Stimulated activated CD8-positive, alpha-beta memory T cell treated with anti-CD3 and anti-CD28 coated beads, Interleukin-15, amount 100 ng/mL, for 24 hours (primary cell): ENCODE data around the gene GDE1.
"Not testable (repeated sequence)": the region's sequence is repeated elsewhere in the genome, so short reads cannot be mapped to it uniquely, and the experiment has no call there.

Source experiments
- DNase-seq: peaks from one replicate; pipeline ENCODE4 v3.0.0-alpha.2; 2020; ENCODE audit warnings: low read depth

The GDE1 gene, protein sequence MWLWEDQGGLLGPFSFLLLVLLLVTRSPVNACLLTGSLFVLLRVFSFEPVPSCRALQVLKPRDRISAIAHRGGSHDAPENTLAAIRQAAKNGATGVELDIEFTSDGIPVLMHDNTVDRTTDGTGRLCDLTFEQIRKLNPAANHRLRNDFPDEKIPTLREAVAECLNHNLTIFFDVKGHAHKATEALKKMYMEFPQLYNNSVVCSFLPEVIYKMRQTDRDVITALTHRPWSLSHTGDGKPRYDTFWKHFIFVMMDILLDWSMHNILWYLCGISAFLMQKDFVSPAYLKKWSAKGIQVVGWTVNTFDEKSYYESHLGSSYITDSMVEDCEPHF

DNA sequence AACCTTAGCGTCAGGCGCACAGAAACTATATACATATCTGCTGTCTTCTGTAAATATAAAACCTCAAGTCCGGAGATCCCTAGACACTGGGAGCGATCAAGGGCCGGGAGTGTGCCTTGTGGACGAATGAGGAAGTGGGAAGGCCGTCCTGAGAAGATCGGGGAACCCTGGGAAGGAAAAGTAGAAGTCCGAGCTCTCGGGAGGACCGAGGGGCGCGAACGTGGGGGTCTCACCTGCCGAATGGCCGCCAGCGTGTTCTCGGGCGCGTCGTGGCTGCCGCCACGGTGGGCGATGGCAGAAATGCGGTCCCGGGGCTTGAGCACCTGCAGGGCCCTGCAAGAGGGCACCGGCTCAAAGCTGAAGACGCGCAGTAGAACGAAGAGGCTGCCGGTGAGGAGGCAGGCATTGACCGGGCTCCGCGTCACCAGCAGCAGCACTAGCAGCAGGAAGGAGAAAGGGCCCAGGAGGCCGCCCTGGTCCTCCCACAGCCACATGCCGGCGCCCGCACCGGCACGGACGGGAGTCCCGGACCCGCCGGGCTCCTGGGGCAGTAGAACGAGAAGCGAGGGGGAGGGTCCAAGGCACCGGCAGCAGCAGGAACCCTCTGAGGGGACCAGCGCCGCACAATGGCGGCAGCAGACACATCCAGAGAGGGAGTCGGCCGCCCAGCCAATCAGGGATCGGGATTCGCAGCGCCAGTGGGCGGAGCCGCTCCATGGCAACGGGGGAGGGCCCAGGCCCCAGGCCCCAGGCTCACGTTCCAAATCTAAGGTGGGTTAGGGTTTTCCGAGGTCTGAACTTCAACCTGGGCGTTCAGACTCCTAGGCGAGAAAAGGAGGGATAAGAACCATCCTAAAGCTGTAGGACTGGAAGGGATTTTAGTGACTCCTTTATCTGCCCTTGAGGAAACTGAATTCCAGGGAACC is at the start of gene GDE1:
Gene GDE1, minus strand, starts transcription at position 628 of the 926 bp plus-strand sequence. Its CDS starts 134 bp downstream, at position 494.
- DNase-seq, result peak; percentile 88

GRCh38 chr16:19567560-19567959 is 45.7 kb upstream of the GDE1 start:
- DNase-seq, result no peak

DNA sequence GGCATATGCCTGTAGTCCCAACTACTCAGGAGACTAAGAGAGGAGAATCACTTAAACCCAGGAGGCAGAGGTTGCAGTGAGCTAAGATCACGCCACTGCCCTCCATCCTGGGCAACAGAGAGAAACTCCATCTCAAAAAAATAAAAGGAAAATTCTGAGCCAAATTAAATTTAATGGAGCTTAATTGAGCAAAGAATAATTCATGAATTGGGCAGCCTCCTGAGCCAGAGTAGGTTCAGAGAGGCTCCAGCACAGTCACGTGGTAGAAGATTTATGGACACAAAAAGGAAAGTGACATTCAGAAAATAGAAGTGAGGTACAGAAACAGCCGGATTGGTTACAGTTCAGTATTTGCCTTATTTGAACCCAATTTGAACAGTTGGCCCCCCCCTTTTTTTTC is 44.5 kb upstream of the GDE1 start:
- DNase-seq, result no peak

- DNase-seq, result no peak
These were observed 41.5 kb upstream of the GDE1 start for GRCh38 chr16:19563377-19563776.

DNA sequence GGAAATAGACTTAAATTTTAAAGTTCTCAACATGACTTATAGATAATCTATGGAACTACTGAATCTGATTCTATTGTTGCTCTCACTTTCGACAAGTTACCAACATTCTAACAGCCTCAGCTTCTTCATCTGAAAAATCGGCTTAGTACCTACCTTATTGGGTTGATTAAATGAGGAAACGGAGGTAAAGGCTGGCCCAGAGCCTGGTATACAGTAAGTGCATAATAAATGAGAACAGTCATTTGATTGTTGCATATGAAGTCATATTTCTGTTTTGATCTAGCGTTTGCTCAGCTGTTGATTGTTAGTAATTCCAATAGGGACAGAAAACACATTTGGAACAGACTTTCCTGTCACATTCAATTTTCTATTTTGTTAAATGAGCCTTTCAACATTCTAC is 38.2 kb upstream of the GDE1 start:
- DNase-seq, result no peak

- DNase-seq, result no peak
These were observed 37.5 kb upstream of the GDE1 start for GRCh38 chr16:19559242-19559910.

DNA sequence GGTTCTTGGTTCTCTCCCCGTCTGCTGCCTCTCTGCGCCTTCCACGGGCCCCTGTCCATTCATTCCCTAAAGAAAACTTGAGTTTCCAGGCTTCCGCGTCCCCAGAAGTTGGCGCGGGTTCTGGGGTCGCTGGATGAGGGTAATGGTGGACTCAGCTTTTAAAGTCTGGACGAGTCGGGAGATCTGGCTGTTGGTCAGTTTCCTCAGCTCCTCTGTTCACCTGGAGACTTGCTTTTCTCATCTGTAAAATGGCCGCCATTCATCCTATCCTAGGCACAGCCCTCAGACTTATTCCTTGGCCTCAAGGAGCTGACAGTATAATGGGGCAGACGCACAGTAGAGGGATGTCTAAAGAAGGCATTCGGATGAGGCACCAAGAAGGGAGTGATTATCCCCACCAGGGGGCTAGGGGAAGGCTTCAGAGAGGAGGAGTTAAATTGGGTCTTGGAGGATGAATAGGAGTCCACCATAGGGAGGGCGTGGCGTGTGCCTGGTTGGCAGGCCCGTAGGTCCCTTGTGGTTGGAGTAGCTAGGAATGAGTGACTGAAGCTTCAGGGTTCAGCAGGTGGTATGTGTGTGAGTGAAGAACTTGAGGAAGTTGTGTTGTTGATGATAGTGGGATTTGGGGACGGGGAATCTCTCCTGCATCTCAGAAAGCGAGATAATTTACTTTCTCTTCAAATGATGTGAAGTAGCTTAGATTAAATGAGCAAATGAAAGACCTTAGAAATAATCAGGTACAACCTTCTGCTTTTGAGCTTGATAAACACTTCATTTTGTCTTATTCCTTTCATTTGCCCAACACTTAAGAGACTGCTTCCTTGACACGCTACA is 34.3 kb upstream of the GDE1 start:
- no peak for DNase-seq

- peak; percentile 78 for DNase-seq
These were observed 33.5 kb upstream of the GDE1 start, which contains the start of gene VPS35L for GRCh38 chr16:19555186-19555937. Gene VPS35L, plus strand, starts transcription at chr16:19555703. Its CDS starts 27 bp downstream, at chr16:19555730.

- DNase-seq, result no peak
These were observed 27.8 kb upstream of the GDE1 start for GRCh38 chr16:19549673-19550072.

DNA sequence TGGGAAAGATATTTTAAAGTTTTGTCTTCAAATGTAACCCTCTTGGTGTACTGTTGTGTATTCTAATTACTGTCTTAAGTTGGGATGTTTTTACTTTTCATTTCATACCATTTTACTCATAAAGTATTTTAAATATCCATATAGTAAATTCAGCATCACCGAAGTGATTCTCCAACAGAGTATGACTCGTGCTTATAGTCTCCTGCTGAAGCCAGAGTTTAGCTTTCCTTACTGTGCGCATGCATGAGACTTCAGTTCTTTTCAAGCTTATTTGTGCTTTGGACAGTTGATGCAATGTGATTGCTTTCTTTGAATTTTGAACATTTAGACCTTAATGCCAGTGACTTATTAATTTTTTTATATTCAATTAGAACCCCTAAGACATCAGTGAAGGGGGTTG is 26.2 kb upstream of the GDE1 start:
- no peak for DNase-seq

DNA sequence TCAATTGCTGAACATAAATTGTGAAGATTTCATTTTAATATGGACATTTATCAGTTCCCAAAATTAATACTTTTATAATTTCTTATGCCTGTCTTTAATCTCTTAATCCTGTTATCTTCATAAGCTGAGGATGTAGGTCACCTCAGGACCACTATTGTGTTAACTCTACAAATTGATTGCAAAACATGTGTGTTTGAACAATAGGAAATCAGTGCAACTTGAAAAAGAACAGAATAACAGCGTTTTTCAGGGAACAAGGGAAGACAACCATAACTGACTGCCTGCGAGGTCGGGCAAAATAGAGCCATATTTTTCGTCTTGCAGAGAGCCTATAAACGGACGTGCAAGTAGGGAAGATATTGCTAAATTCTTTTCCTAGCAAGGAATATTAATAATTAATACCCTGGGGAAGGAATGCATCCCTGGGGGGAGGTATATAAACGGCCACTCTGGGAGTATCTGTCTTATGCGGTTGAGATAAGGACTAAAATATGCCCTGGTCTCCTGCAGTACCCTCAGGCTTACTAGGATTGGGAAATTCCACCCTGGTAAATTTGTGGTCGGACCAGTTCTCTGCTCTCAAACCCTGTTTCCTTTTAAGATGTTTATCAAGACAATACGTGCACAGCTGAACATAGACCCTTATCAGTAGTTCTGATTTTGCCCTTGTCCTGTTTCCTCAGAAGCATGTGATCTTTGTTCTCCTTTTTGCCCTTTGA is 21.5 kb upstream of the GDE1 start:
- not testable (repeated sequence) for DNase-seq

DNA sequence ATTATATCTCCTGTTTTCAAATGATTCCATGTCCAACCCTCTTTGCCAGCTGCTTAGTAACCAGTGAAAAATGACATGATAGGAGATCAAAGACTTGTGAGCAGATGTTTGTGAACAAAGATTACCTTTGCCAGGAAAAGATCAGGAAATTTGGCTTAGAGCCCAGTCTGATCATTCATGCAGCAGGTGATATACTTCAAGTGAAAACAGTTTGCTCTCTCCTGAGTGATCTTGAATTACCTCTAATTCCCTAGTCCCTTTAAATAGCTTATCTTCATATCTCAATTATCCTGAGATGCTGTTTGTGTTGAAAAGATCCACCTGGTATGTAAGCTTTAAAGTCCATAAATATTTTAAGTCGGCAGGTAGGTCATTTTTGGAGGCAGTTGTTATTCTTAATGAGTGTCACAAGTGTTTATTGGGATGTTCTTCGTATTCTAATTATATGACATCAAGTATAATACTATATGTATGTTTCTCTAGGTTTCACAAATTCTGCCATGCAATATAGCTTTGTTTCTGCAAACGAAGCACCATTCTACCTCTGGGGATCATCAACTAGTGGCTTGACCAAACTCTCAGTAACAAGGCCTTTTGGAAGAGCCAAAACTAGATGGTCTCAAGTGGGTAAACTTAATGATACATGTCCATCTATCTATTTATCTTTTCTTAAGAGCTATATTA is 20.4 kb upstream of the GDE1 start:
- no peak for DNase-seq

- no peak for DNase-seq
These were observed 18.5 kb upstream of the GDE1 start for GRCh38 chr16:19540241-19540970.

DNA sequence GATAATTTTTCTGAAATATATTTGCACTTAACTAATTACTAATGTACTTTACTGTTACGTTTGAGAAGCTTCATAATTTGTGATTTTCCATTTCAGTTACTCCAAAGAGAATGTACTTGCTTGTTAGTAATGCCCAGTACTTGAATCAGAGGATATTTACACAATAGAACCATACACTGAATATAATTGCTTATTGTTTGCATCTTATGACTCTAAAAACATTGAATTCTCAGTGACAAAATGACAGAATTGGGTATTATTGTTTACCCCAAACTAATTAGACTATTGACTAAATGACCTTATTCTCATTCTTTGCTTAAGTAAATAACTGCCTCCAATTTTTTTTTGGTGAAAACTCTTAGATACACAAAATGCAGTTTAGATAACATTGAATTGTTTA is 10.7 kb upstream of the GDE1 start:
- no peak for DNase-seq

- DNase-seq, result no peak
These were observed 6.8 kb upstream of the GDE1 start for GRCh38 chr16:19528666-19529065.

- no peak for DNase-seq
These were observed 5.3 kb upstream of the GDE1 start for GRCh38 chr16:19527161-19527560.

DNA sequence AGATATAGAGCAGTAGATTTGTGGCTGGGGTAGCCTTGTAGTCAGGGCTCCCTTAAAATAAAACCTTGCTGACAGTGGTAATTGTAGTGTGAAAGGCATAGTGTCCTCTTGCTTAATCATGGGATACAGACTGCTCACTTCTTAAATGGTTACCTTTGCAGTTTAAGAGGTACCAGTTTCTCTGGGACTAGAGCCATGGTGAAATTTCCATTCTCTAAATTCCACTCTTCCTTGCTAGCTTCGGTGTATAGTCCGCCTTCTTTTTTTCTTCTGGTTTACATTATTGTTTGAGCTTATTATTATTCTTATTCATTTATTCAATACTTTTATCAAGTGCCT is 3.5 kb upstream of the GDE1 start:
- DNase-seq, result no peak

DNA sequence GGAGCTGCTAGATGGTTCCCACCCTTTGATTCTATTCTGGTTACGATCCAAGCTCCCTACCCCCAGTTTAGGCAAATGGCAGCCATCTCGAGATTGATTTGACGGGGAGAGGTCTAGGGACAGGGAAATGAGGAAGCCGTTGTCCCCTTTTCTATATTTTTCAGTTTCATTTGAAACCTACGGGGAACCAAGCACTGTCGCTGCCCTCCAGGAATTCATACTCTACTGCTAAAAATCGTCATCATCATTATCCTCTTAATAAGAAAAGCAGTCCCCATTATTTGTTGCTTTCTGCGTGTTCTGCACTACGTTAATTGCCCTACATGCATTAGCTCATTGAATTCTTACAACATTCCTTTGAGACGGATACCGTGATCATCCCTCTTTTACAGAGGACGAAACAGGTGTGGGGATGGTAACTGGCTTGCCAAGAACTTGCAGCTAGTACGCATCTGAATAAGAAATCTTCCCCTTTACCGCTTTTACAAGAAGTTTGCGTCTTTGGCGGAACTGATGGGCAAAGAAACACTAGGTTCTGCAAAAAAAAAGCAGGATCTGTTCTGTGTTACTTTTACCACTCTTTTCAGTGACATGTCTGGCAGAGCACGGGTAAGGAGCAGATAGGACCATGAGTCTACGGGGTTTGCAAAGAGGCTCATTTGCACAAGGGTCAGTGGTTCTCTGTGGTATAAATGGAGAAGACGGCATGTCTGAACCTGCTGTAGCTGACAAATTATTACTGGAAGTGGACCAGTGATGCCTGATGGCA is 2.9 kb upstream of the GDE1 start:
- DNase-seq, result no peak

DNA sequence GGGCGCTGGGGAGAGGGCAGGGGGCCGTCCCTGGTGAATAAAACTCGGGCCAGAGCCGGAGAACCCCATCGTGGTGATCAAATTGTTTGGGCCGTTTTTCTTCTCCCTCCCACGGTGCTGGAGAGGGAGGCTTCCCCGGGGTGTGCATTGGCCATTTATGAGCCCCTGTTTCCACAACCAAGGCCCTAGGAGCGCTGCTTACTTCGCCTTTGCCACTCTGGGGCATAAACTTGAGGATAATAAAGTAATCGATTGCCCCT is 2.4 kb upstream of the GDE1 start:
- DNase-seq, result no peak
